Placental epithelial cell (primary cell): Measurements from ENCODE around the gene OVCA2. TPM values are rescaled to one million over a fixed set of nuclear protein-coding genes. Genes with fewer than 3 reads are reported as not detected.
A peak's percentile ranks its signal among the peaks of the same experiment; 100 is the strongest.

Experiments
- small RNA-seq: library from RNA; depleted of rRNA; stranded (forward); fragments of <200 nt; gene quantifications from one replicate; pipeline ENCODE3, GENCODE V24; 2012
- total RNA-seq: library from RNA; depleted of rRNA; stranded (reverse); fragments of >200 nt; gene quantifications from 2 replicates; pipeline ENCODE4 v1.2.3, GENCODE V29; 2012

The OVCA2 gene
- total RNA-seq, result 75.4 and 94.1 TPM in 2 replicates

DNA sequence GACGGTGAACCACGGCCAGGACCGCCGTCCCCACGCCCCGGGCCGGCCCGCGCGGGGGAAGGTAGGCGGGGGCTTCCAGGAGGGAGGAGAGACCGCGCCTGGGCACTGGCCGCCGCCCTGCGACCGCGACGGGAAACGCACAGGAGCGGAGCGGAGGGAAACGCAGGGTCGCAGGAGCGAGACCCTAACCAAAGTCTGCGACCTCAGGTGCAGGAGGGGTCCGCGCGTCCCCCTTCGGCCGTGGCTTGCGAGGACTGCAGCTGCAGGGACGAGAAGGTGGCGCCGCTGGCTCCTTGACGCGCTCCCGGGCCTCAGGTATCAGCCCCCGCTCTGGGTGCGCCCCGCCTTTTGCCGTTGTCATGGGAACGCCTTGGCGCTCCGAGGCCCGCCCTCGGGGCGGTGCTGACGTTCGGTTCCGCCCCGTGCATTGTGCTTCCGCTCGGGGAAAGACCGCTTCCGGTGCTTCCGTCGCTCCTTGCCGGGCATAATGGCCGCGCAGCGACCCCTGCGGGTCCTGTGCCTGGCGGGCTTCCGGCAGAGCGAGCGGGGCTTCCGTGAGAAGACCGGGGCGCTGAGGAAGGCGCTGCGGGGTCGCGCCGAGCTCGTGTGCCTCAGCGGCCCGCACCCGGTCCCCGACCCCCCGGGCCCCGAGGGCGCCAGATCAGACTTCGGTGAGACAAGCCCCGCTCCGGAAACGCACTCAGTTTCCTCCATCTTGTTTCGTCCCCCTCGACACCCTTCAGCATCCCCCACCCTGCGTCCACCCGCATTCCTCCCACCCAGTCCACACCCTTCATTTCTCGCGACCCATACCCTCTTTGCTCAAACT, at the start of gene OVCA2:
Gene OVCA2, plus strand, starts transcription at position 462 of the 829 bp plus-strand sequence. Its CDS starts 26 bp downstream, at position 488.

DNA sequence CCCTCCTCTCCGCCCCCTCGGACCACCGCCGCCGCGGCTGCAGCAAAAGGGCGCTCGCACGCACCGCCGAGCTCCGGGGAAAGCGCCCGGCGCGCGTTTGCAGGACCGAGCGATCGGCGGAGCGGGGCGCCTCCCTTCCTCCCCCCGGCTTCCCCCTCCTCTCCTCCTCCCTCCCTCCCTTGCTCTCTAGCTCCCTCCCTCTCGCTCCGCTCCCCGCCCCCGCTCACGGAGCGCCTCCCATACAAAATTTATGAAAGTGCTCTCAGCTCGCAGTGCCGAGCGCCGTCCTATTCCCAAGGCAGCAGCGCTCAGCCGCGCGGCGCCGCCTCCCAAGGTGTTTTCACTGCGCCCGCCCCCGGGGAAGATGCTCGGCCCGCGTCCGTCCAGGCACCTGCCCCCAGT, 16.6 kb upstream of the OVCA2 start, which contains the start of gene RTN4RL1:
Gene RTN4RL1, minus strand, starts transcription at position 115 of the 402 bp plus-strand sequence. CDS start 469 bp downstream, outside the sequence.

DNA sequence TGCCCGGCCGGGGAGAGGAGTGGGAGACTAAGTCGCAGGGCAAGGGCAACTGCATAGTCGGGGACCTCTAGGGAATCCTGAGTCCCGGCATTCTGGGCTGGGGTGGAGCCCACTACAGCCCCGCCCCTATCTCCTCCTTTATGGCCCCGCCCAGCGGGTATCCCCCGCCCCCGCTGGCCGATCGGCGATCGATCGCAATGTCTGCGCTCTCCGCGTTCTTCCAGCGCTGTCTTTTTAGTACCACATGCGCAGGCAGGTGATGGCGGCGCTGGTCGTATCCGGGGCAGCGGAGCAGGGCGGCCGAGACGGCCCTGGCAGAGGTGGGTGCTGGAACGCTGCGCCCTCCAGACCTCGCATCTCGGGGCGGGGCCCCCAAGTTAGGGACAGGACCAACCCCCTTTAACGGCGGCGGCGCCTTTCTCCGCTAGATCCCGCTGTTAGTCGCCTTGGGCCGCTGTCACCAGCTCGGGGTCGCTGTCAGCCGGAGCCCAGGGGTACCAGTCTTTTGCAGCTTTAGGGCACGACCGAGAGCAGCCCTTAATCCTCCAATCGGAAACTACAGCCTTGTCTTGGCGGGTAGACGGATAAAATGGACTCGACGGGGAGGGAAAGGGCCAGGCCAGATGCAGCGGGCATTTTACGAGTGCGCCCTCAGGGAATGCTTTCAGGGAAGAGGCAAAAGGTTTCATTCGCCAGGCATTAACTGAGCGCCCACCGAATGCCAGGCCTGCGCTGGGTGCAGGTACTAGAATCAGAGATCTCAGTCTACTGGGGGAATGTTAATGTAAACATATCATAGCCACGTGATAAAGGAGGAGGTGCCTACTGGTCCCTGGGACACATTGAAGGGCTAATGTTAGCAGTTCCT, 11.7 kb upstream of the OVCA2 start, which contains the start of gene DPH1:
Gene DPH1, plus strand, starts transcription at position 243 of the 868 bp plus-strand sequence. Its CDS starts 17 bp downstream, at position 260.

DNA sequence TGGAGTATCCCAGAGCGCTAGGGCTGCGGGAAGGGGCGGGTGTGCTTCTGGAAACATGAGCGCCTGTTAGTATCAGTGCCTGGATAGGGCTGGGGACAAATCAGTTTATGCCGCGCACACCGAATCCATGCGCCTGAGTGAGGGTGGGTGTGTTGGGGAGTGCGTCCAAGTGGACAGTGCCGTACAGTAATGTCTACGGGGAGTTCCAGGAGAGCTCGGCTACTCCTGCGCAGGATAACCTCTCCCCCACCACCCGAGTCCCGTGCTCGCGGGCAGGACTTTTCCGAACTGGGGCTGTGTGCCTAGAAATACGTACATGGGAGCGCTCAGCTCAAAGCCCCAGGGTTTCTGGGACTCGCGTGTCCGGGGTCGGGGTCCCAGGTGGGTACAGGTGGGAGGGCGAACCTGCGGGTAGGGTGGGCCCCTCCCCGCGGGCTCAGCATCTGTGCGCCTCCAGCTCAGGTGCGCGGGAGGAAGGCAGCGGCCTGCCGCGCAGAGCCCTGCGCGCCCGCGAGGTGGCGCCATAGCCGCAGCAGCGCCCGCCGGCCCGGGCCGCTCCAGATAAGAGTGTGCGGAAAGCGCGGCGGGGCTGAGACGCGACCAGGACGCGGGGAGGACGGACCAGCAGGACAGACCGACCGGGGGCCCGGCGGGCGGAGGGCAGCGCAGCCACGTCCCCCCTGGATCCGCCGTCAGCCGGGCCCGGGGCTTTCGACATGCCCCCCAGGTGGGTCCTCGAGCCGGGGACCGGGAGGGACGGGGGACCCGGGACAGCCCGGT, 12.9 kb downstream of the OVCA2 start, which contains the start of gene HIC1:
Gene HIC1, plus strand, starts transcription at position 592 of the 780 bp plus-strand sequence. CDS start 1,588 bp downstream, outside the sequence.

Small RNAs within 50 kb of the gene (small RNA-seq; reads per million reads assigned to genes)
- gene AC090617.9 (not detected), gene MIR132 (7.9 reads per million, percentile 94 among the genes with 10 or more reads in this experiment), gene MIR212 (3.1 reads per million, percentile 86 among the genes with 10 or more reads in this experiment), gene OVCA2 (not detected)

Other genes starting within 250 kb of the OVCA2 start
- 8.0 and 17.3 TPM in 2 replicates for gene SMYD4, start 212.1 kb upstream of the OVCA2 start, total RNA-seq
- gene RPA1, start 212.0 kb upstream of the OVCA2 start, total RNA-seq, result 13.0 and 14.6 TPM in 2 replicates
- gene RTN4RL1, start 16.7 kb upstream of the OVCA2 start, total RNA-seq, result under 0.01 and 0.11 TPM in 2 replicates
- gene DPH1, start 11.9 kb upstream of the OVCA2 start, total RNA-seq, result 30.9 and 36.1 TPM in 2 replicates
- 6.7 and 11.6 TPM in 2 replicates for gene HIC1, start 13.1 kb downstream of the OVCA2 start, total RNA-seq